ENCODE data around the gene AR.

- TF ChIP-seq CTCF (IDR thresholded peaks at IDR 0.05) (no peak), POLR2A (IDR thresholded peaks at IDR 0.05) (no peak)
Observed at GRCh38 chrX:67503004-67503403, 40.8 kb upstream of the AR start.
